Tibial nerve (tissue), 4 donors: ENCODE results near the gene PHF12.

Source experiments
- EP300 ChIP-seq, 2 donors: sonication (generic); formaldehyde crosslinking; IDR thresholded peaks; one replicate each; pipeline ENCODE4 v1.6.1; 2017; ENCODE audit warnings: antibody characterized with exemption in 2 of 2, mild to moderate bottlenecking in 1 of 2
- POLR2A ChIP-seq, 2 donors: fragments of 450-650 bp; IDR thresholded peaks; one replicate each; pipeline ENCODE4 v1.6.1; 2017; ENCODE audit warnings: antibody characterized with exemption in 2 of 2, mild to moderate bottlenecking in 2 of 2, moderate library complexity in 2 of 2
- TF ChIP-seq, protein P1 (sequence below), 5 experiments: fragments of 200-600 bp in 3 of 5; fragments of 450-650 bp in 2 of 5; sonication (generic) in 3 of 5; IDR thresholded peaks; one replicate each; pipeline ENCODE4 v1.5.1; 2016 to 2019; ENCODE audit warnings: antibody characterized with exemption in 5 of 5, mild to moderate bottlenecking in 3 of 5, moderate library complexity in 2 of 5

DNA sequence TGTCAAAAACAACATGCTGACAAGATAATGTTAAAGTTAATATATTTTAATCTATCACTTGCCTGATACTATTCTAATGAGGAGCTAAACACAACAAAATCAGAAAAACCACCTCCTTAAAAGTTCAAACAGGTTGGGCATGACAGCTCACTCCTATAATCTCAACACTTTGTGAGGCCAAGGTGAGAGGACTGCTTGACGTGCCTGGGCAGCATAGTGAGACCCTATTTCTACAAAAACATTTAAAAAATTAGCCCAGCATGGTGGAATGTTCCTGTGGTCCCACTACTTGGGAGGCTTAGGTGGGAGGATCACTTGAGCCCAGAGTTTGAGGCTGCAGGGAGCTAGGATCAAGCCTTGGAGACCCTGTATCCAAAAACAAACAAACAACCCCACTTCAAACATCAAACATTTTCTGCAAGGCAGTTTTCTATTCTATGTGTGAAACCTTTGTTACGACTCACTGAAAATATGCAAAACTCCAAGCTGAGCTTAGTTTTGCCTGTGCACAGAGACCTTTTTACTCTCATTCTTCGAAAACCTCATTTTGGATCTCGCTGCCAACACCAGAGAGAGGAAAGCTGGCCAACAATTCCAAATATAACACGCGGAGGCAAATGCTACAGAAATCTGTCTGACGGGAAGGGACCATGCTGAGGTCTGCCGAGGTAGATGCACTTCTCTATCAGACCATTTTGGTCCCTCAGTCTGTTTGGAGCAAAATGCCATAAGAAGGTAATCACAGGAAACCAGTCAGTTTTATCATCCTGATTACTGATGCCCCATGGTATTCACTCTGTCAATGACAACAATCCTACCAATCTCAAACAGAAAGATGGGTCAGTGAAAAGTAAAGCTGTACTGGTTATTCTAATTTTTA, 6.2 kb downstream of the PHF12 start:
- TF ChIP-seq, protein P1, sequence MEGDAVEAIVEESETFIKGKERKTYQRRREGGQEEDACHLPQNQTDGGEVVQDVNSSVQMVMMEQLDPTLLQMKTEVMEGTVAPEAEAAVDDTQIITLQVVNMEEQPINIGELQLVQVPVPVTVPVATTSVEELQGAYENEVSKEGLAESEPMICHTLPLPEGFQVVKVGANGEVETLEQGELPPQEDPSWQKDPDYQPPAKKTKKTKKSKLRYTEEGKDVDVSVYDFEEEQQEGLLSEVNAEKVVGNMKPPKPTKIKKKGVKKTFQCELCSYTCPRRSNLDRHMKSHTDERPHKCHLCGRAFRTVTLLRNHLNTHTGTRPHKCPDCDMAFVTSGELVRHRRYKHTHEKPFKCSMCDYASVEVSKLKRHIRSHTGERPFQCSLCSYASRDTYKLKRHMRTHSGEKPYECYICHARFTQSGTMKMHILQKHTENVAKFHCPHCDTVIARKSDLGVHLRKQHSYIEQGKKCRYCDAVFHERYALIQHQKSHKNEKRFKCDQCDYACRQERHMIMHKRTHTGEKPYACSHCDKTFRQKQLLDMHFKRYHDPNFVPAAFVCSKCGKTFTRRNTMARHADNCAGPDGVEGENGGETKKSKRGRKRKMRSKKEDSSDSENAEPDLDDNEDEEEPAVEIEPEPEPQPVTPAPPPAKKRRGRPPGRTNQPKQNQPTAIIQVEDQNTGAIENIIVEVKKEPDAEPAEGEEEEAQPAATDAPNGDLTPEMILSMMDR (IDR thresholded peaks at IDR 0.05) = no peak
- TF ChIP-seq EP300 (IDR thresholded peaks at IDR 0.05) (no peak), POLR2A (IDR thresholded peaks at IDR 0.05) (no peak)
